ENCODE measurements around the gene TRAF3IP1.

DNA sequence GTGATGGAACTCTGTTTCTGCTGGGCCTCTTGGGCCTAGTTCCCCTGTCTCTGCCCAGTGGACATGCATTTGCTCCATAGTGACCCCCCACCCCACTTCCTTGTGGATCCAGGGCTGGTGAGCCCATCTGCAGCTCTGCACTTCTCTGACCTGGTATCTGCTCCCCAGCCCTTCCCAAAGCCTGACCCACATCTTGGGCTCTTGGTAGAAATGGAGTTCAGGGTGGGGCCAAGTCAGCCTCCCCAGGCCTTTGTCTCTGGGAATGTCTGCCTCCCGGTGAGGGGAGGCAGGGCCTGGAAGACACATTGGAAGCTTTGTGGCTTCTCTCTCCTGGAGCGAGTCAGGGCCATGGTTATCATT lies 6.3 kb upstream of the TRAF3IP1 start:
- TF ChIP-seq PPARA (CRISPR knock-in tag; IDR thresholded peaks at IDR 0.05; ENCODE audit: borderline replicate concordance) (no peak), OSR1 (CRISPR knock-in tag; IDR thresholded peaks at IDR 0.05) (no peak), ZFP3 (CRISPR knock-in tag; IDR thresholded peaks at IDR 0.05) (no peak)
